Neural progenitor cell (in vitro differentiated cells): Measurements from ENCODE around the gene GNG8. TPM values are rescaled to one million over a fixed set of nuclear protein-coding genes. Genes with fewer than 3 reads are reported as not detected.

ENCODE experiments used
- DNase-seq: peaks from one replicate; pipeline ENCODE4 v3.0.0-alpha.2; 2016; ENCODE audit warnings: low spot score
- H2AFZ ChIP-seq: fragments of 200-600 bp; sonication (generic); replicated peaks from 2 replicates; pipeline ENCODE4 v1.6.1; 2016; ENCODE audit warnings: antibody characterized with exemption
- H3F3A ChIP-seq: fragments of 200-600 bp; sonication (generic); 2 replicates; pipeline ENCODE4 v1.6.1; 2016; ENCODE audit warnings: antibody characterized with exemption, low read depth
- H3K27ac ChIP-seq: fragments of 200-600 bp; sonication (generic); 2 replicates; pipeline ENCODE4 v1.5.1; 2016; ENCODE audit warnings: mild to moderate bottlenecking
- H3K27me3 ChIP-seq: fragments of 200-600 bp; sonication (generic); 2 replicates; pipeline ENCODE4 v1.6.1; 2016; ENCODE audit warnings: mild to moderate bottlenecking, moderate library complexity
- H3K36me3 ChIP-seq: fragments of 200-600 bp; sonication (generic); 2 replicates; pipeline ENCODE4 v1.5.1; 2016
- H3K4me1 ChIP-seq: fragments of 200-600 bp; sonication (generic); 2 replicates; pipeline ENCODE4 v1.6.1; 2016; ENCODE audit warnings: mixed run types
- H3K4me2 ChIP-seq: fragments of 200-600 bp; sonication (generic); 2 replicates; pipeline ENCODE4 v1.6.1; 2016
- H3K4me3 ChIP-seq: fragments of 200-600 bp; sonication (generic); 2 replicates; pipeline ENCODE4 v1.5.1; 2016
- H3K79me2 ChIP-seq: fragments of 200-600 bp; sonication (generic); 2 replicates; pipeline ENCODE4 v1.6.1; 2016; ENCODE audit warnings: low read depth
- H3K9ac ChIP-seq: fragments of 200-600 bp; sonication (generic); 2 replicates; pipeline ENCODE4 v1.6.1; 2016
- H3K9me3 ChIP-seq: fragments of 200-600 bp; sonication (generic); 2 replicates; pipeline ENCODE4 v1.5.1; 2016; ENCODE audit warnings: low read depth
- H4K20me1 ChIP-seq: fragments of 200-600 bp; sonication (generic); 2 replicates; pipeline ENCODE4 v1.6.1; 2016; ENCODE audit warnings: low read depth
- H3K27ac Mint-ChIP-seq: 3 replicates; pipeline ENCODE4 v1.8.0; 2021; ENCODE audit warnings: mixed read lengths
- H3K27me3 Mint-ChIP-seq: 2 replicates; pipeline ENCODE4 v1.8.0; 2022; ENCODE audit warnings: low read depth, mild to moderate bottlenecking, inconsistent platforms, moderate library complexity, mixed read lengths; ENCODE audit not compliant: insufficient read depth
- H3K36me3 Mint-ChIP-seq: 3 replicates; pipeline ENCODE4 v1.8.0; 2021; ENCODE audit warnings: mixed read lengths
- H3K4me1 Mint-ChIP-seq: 3 replicates; pipeline ENCODE4 v1.8.0; 2021; ENCODE audit warnings: mixed read lengths
- H3K4me3 Mint-ChIP-seq: 3 replicates; pipeline ENCODE4 v1.8.0; 2021; ENCODE audit warnings: mild to moderate bottlenecking, moderate library complexity, mixed read lengths
- H3K9me3 Mint-ChIP-seq: 3 replicates; pipeline ENCODE4 v1.8.0; 2020; ENCODE audit warnings: mixed read lengths
- EZH2 ChIP-seq: fragments of 200-600 bp; sonication (generic); IDR thresholded peaks from 2 replicates; pipeline ENCODE4 v1.6.1; 2017; ENCODE audit warnings: antibody characterized with exemption, mild to moderate bottlenecking, moderate library complexity
- EZH2phosphoT487 ChIP-seq: fragments of 200-600 bp; sonication (generic); IDR thresholded peaks from 2 replicates; pipeline ENCODE4 v1.6.1; 2017; ENCODE audit warnings: antibody characterized with exemption
- total RNA-seq: library from RNA; depleted of rRNA; stranded (reverse); fragments of >200 nt; gene quantifications from 2 replicates; pipeline ENCODE4 v1.2.3, GENCODE V29; 2015; ENCODE audit warnings: low replicate concordance
- TF ChIP-seq, protein P1 (sequence below): fragments of 200-600 bp; sonication (generic); IDR thresholded peaks from 2 replicates; pipeline ENCODE4 v1.5.1; 2017; ENCODE audit warnings: antibody characterized with exemption, mild to moderate bottlenecking

GNG8 gene
- total RNA-seq, 1 donor from 2014 or later, result not detected

DNA sequence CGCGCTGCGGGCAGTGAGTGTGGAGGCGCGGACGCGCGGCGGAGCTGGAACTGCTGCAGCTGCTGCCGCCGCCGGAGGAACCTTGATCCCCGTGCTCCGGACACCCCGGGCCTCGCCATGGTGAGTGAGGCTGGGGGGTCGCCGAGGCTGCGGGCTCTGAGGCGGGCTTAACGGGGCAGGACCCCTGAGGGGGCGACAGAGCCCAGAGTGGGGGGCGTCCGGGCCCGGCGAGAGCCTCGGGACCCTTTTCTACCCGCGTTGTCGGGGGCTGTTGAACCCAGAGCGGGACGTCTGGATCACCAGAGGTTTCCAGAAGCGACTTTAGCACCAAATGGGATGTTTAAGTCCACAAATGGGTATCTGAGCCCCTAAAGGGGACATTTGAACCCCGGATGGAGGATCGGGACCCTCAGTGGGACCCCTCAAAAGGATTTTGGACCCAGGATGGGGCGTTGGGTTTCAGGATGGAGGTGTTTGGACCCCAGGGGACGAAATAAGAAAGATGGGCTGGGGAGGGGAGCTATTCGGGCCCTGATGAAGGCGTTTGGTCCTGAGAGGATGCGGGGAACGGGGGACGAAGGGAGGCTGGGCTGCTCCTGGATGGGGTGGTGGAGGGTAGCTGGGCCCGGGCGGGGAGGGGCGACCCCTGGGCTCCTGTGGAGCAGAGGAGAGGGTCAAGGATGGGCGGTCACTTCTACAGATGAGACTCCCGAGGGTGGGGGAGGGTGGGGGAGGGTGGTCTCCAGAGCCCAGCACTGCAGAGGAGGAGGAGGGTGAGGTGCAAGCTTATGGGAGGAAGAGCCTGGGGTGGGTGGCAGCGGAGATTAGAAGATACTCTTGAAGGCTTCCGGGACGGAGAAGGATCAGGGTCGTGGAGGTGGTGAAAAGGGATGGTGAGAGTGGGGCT is 34.4 kb downstream of the GNG8 start, which contains the start of gene CALM3:
TSS of gene CALM3 (plus strand) at position 13 of the 907 bp plus-strand sequence. CDS start at position 118, 105 bp downstream.
- Mint-ChIP-seq H3K4me3 (peak within 1 kb of the TSS; percentile 98), H3K36me3 (peaks cover 12% of the 10 kb centered on the region), H3K4me1 (peaks cover 18% of the 10 kb centered on the region), H3K27me3 (peaks cover 12% of the 10 kb centered on the region), H3K9me3 (peaks cover 20% of the 10 kb centered on the region), H3K27ac (peak within 1 kb of the TSS; percentile 100)
- peak within 1 kb of the TSS; percentile 100 for H3K27ac ChIP-seq
- peaks cover 15% of the 10 kb centered on the region for H3F3A ChIP-seq
- peak within 1 kb of the TSS; percentile 100 for H3K9ac ChIP-seq
- H3K79me2 ChIP-seq, result peaks cover 54% of the 10 kb centered on the region
- peaks cover 27% of the 10 kb centered on the region for H3K4me1 ChIP-seq
- H2AFZ ChIP-seq, result peak within 1 kb of the TSS; percentile 100
- H3K36me3 ChIP-seq, result no peaks in the 10 kb centered on the region
- peak within 1 kb of the TSS; percentile 100 for H3K4me3 ChIP-seq
- H3K9me3 ChIP-seq, result no peaks in the 10 kb centered on the region
- TF ChIP-seq, protein P1, sequence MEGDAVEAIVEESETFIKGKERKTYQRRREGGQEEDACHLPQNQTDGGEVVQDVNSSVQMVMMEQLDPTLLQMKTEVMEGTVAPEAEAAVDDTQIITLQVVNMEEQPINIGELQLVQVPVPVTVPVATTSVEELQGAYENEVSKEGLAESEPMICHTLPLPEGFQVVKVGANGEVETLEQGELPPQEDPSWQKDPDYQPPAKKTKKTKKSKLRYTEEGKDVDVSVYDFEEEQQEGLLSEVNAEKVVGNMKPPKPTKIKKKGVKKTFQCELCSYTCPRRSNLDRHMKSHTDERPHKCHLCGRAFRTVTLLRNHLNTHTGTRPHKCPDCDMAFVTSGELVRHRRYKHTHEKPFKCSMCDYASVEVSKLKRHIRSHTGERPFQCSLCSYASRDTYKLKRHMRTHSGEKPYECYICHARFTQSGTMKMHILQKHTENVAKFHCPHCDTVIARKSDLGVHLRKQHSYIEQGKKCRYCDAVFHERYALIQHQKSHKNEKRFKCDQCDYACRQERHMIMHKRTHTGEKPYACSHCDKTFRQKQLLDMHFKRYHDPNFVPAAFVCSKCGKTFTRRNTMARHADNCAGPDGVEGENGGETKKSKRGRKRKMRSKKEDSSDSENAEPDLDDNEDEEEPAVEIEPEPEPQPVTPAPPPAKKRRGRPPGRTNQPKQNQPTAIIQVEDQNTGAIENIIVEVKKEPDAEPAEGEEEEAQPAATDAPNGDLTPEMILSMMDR, result no peak
- no peak for TF ChIP-seq EZH2
- TF ChIP-seq EZH2phosphoT487, result no peak
- peak within 1 kb of the TSS; percentile 89 for H3K4me2 ChIP-seq
- no peaks in the 10 kb centered on the region for H3K27me3 ChIP-seq
- peaks cover 47% of the 10 kb centered on the region for H4K20me1 ChIP-seq
- peak; percentile 39 for DNase-seq

DNA sequence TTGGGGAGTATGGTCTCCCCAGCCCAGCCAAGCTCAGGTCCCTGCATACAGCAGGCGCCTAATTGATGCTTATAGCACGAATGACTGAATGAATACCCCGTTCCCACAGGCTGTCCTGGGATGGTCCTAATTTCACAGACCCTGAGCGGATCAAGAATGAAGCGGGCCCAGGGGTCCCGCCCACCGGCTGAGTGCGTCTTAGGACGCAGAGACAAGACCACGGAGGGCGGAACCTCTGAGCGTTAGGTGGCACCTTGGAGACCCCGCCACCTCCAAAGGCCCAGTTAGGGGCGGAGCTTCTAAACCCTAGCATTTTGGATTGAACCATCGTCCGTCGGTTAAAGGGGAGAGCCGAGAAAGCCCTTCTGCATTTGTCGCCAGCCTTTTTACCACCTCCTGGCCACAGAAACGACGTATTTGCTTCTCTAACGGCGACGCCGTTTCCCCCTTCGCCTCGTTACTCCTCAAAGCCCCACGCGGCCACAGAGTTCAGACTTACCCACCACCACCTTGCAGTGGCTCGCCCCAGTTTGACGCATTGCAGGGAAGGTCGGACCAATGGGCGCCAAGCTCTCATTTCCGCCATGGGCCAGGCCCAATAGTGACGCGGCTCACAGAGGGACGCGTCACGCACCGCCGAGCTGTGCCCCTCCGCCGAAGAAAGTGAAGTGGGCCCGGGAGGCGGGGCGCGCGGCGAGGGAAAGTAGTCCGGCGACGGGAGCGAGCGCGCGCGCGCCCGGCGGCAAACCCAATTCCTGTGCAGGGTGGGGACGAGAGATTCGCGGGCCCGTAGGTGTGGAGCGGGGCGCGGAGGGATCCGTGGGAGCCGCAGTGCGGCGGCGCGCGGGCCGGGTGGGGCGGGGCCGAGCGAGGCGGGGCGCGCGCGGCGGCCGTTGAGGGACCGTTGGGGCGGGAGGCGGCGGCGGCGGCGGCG is 35.4 kb downstream of the GNG8 start:
- H3F3A ChIP-seq, result peaks cover 15% of the 10 kb centered on the region
- no peaks in the 10 kb centered on the region for H3K36me3 ChIP-seq
- Mint-ChIP-seq H3K27me3 (peaks cover 12% of the 10 kb centered on the region), H3K36me3 (peaks cover 6% of the 10 kb centered on the region), H3K9me3 (peaks cover 20% of the 10 kb centered on the region), H3K4me1 (peaks cover 18% of the 10 kb centered on the region), H3K4me3 (peak overlapping the region; percentile 98), H3K27ac (peak overlapping the region; percentile 100)
- H3K27me3 ChIP-seq, result no peaks in the 10 kb centered on the region
- peaks cover 38% of the 10 kb centered on the region for H4K20me1 ChIP-seq
- no peaks in the 10 kb centered on the region for H3K9me3 ChIP-seq
- H3K4me1 ChIP-seq, result peaks cover 27% of the 10 kb centered on the region
- H3K4me2 ChIP-seq, result peak overlapping the region; percentile 75
- peak overlapping the region; percentile 100 for H3K4me3 ChIP-seq
- peak overlapping the region; percentile 100 for H3K9ac ChIP-seq
- peak overlapping the region; percentile 100 for H2AFZ ChIP-seq
- peak overlapping the region; percentile 100 for H3K27ac ChIP-seq
- DNase-seq, result peak; percentile 99
- peaks cover 44% of the 10 kb centered on the region for H3K79me2 ChIP-seq
- TF ChIP-seq, protein P1, result no peak
- no peak for TF ChIP-seq EZH2
- no peak for TF ChIP-seq EZH2phosphoT487

DNA sequence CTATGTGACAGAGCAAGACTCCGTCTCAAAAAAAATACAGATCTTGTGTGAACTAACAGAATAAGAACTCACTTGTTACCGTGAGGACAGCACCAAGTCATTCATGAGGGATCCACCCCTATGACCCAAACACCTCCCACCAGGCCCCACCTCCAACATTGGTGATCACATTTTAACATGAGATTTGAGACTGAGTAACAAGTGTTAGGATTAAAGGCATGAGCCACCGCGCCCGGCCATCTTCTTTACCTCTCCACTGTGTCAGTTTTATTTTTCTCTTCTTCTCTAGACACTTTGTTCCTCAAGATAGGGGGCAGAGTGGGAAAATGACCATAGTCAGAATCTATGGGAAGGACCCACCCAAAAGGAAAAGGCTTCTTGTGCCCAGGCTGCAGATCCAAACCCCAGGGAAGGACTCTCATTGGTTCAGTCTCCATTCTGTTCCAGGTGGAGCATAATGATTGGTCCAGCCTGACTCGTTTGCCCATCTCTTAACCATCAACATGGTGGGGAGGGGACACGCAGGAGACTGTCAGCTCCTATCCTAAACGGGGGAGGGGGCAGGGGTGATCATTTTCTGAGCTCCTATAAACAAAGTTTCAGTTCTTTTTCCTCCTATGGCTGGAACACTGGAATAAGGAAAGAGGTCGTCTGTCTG is 36.2 kb downstream of the GNG8 start:
- Histone ChIP-seq H3K36me3 (no peaks in the 10 kb centered on the region), H3F3A (peaks cover 15% of the 10 kb centered on the region), H4K20me1 (peaks cover 29% of the 10 kb centered on the region), H3K4me2 (peak overlapping the region; percentile 75), H3K4me3 (peak overlapping the region; percentile 100), H3K9me3 (no peaks in the 10 kb centered on the region), H3K4me1 (peaks cover 25% of the 10 kb centered on the region), H3K79me2 (peaks cover 36% of the 10 kb centered on the region), H3K27ac (no peak overlapping the region), H3K27me3 (no peaks in the 10 kb centered on the region), H3K9ac (no peak overlapping the region), H2AFZ (peak overlapping the region; percentile 100)
- Mint-ChIP-seq H3K36me3 (peaks cover 5% of the 10 kb centered on the region), H3K4me3 (peak overlapping the region; percentile 98), H3K9me3 (peaks cover 24% of the 10 kb centered on the region), H3K27ac (peak overlapping the region; percentile 100), H3K4me1 (peaks cover 18% of the 10 kb centered on the region), H3K27me3 (peaks cover 12% of the 10 kb centered on the region)
- DNase-seq, result no peak
- TF ChIP-seq, protein P1, result no peak
